Stimulated activated CD8-positive, alpha-beta memory T cell treated with anti-CD3 and anti-CD28 coated beads, Interleukin-12 subunit alpha, Interleukin-12 subunit beta, amount 100 ng/mL, for 24 hours (primary cell): Measurements from ENCODE around the gene DENND1A.
"Not testable (repeated sequence)": the region's sequence is repeated elsewhere in the genome, so short reads cannot be mapped to it uniquely, and the experiment has no call there.

Experiments
- DNase-seq: peaks from one replicate; pipeline ENCODE4 v3.0.0-alpha.2; 2020; ENCODE audit errors: extremely low read depth

The DENND1A gene

DNA sequence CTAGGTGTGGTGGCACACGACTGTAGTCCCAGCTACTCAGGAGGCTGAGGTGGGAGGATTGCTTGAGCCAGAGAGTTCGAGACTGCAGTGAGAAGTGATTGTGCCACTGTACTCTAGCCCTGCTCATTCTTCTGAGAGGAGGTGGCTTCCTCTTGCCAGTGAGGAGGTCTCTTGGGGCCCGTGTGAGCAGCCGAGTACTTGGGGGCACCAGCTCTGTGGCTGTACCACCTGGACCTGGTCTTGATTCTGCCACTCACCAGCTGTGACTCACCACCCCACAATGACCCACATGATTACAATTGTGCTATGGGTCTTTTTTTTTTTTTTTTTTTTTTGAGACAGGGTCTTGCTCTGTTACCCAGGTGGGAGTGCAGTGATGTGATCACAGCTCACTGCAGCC is 592.0 kb downstream of the DENND1A start:
- no peak for DNase-seq

DNA sequence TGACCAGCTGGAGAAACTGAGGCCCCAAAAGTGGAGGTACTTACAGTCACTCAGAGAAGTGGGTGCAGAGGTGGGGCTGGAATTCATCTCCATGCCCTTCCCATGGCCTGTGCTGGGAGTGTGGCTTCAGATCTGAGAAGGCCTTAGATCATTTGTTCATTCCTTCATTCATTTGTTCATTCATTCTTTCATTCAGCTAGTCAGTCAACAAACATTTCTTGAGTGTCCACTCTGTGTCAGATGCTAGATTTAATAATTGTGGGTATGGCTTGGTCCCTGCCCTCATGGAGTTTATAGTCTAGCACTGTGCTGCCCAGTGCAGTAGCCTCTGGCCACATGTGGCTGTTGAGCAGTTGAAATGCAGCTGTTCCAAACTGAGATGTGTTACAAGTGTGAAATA is 593.0 kb downstream of the DENND1A start:
- DNase-seq, result no peak

DNA sequence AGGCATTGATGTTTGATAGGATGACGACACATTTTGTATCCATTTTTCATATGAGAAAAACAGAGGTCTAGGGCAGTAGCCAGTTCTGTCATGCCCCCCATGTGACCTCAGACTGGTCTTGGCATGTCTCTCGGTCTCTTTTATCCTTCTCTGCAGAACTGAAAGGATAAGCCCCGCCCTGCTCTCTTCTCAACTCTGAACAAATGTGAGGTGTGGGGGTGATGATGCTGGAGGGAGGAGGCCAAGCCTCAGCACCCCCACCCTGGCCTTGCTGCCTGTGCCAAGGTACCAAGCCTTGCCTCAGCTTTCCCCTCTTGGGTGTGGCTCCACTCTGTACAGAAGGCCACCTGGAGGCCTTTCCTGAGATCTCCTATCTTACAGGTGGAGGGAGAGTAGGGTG is 593.5 kb downstream of the DENND1A start:
- DNase-seq, result no peak

DNA sequence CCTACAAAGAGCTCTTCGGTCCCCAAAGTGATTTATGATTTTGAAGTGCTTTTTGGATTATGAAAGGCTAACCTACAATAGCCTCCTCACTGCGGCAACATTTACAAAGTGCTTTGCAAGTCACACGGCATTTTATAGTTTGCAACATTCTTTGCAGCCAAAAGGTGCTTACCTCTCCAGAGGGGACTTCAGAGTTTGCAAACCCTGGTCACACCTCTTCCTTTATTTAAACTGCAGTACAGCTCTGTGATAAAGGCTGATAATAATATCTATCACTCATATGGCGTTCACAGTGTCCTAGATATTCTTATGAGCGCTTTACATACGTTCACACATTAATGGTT is 594.0 kb downstream of the DENND1A start:
- no peak for DNase-seq

DNA sequence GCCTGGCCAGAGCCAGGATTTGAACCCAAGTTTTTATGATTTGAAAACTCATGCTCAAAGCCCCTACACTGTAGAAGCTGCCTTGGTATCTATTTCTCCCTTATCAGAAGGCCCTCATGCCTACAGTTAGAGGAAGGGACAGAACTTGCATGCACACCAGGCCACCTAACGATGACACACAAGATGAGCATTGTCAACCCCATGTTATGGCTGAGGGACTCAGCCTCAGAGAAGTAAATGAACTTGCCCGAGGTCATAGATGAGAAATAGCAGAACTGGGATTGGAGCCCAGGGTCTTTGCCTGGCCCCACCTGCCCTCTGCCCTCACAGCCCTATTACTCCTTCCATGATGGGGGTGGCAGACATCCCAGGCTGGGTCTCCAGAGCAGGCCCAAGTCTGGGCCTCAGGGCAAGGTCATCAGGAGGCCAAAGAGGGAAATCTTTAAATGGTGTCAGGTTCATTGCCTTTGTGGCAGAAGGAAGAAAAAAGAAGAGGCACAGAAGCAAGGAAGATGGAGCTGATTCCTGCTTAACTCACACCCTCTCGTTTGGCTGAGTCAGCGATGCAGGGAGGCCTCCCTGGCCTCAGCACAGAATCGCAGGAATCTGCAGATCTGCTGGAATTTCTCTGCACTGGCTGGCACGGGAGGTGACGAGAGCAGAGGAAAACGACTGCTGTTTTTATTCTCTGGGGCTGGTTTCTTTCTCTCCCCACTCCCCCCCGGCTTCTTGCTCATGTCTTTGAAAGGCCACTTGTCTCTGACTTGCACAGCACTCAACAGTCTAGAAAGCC is 594.5 kb downstream of the DENND1A start:
- no peak for DNase-seq

DNA sequence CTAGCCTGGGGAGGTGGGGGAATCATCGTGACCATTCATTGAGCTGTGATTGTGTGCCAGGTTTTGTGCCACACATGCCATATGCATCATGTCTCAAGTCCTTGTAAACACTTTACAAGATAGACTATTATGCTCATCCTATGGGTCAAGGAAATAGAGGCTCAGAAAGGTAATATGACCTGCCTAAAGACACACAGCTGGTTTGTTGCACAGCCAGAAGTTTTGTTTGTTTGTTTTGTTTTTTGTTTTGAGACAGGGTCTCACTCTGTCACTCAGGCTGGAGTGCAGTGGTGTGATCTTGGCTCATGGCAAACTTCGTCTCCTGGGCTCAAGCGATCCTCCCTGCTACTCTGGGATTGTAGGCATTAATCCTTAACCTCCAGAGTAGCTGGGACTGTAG is 595.3 kb downstream of the DENND1A start:
- DNase-seq, result no peak

DNA sequence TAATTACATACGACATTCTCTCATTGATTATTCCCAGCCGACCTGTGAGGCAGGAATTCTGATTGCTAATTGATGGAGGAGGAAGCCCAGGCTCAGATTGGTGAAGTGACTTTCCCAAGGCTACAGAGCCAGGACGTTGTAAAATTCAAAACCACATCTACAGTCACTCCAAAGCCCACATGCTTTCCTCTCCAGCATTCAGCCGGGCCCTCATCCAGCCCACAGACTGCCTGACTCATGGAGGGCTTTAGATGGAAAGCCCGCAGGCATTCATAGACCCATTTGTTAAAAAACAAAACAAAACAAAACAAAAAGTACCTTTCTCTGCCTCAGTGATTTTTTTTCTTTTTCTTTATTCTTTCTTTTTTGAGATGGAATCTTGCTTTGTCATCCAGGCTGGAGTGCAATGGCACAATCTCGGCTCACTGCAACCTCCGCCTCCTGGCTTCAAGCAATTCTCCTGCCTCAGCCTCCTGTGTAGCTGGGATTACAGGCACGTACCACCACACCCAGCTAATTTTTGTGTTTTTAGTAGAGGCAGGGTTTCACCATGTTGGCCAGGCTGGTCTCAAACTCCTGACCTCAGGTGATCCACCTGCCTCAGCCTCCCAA is 596.8 kb downstream of the DENND1A start:
- not testable (repeated sequence) for DNase-seq

DNA sequence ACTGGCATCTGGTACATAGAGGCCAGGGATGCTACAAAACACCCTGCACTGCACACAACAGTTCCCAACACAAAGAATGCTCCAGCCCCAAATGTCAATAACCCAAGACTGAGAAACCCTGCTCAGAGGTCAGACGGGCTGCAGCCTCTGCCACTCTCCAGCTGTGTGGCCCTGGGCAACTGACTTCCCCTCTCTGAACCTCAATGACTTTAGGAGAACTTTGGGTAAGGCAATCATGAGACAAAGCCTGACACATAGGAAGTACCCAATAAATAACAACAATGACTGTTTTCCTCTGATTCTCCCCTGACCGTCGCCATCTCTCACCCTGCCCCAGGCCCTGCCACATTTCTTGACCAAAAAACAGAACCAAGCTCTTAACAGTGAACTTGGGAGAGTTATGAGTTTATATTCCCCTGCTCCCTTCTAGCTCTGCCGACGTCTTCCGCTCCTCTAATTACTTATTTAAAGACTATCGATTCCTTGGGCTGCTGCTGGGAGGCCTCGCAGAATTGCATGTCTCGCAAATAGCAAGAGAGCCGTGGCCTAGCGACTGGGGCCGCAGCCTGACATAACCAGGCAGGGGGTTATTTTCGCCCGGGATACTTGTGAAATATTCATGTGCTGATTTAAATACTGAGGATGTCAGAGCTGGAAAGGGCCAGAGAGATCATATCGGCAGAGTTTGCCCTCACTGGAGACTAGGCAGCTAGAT is 598.4 kb downstream of the DENND1A start:
- DNase-seq, result no peak
